K562 treated with DMSO at 1 percent for 24 hours (cell line): Measurements from ENCODE around the gene BEND2. TPM values are rescaled to one million over a fixed set of nuclear protein-coding genes. Genes with fewer than 3 reads are reported as not detected.

Experiments
- total RNA-seq: library from RNA; unstranded; fragments of 300-600 nt; gene quantifications from 2 replicates; pipeline ENCODE4 v1.2.3, GENCODE V29; 2022; ENCODE audit warnings: low read depth; ENCODE audit not compliant: insufficient read depth

BEND2 gene
- not detected in 2 replicates for total RNA-seq

GRCh38 chrX:18220786-18221185 lies at the start of gene BEND2:
TSS of gene BEND2 (minus strand) at chrX:18220886. CDS start at chrX:18220750, 136 bp downstream.

Other genes starting within 250 kb of the BEND2 start
- gene SCML2, start 133.8 kb upstream of the BEND2 start, total RNA-seq: 9.0 and 11.3 TPM in 2 replicates
- 0.24 and 0.52 TPM in 2 replicates for gene CDKL5, start 204.7 kb upstream of the BEND2 start, total RNA-seq